ENCODE data around the gene PTPRK.

- TF ChIP-seq KLF13 (tag; IDR thresholded peaks at IDR 0.05; ENCODE audit: borderline replicate concordance, low read depth): no peak
- no peak for TF ChIP-seq IFI16 (CRISPR knock-in tag; IDR thresholded peaks at IDR 0.05)
- TF ChIP-seq CREB1 (IDR thresholded peaks at IDR 0.05): no peak
- no peak for TF ChIP-seq CREB1 (CRISPR knock-in tag; IDR thresholded peaks at IDR 0.05)
- TF ChIP-seq GATAD2B (IDR thresholded peaks at IDR 0.05; ENCODE audit: borderline replicate concordance): no peak
- TF ChIP-seq FOXP1 (CRISPR knock-in tag; IDR thresholded peaks at IDR 0.05): no peak
- TF ChIP-seq SPI1 (IDR thresholded peaks at IDR 0.05; ENCODE audit: borderline replicate concordance, low read depth, low read length): no peak
- no peak for TF ChIP-seq BHLHE40 (IDR thresholded peaks at IDR 0.05; ENCODE audit: low read length)
Measured at GRCh38 chr6:128271527-128271926, 248.9 kb downstream of the PTPRK start.

All from K562 (cell line).